GM12873 (cell line): ENCODE data around the gene LPP.

Source experiments
- TF ChIP-seq, protein P1 (sequence below): IDR thresholded peaks from 2 replicates; pipeline ENCODE4 v1.5.1; 2012; ENCODE audit warnings: low read depth, mild to moderate bottlenecking, moderate library complexity, low read length, control low read depth; ENCODE audit not compliant: insufficient read depth; ENCODE audit errors: missing control alignments

LPP gene

DNA sequence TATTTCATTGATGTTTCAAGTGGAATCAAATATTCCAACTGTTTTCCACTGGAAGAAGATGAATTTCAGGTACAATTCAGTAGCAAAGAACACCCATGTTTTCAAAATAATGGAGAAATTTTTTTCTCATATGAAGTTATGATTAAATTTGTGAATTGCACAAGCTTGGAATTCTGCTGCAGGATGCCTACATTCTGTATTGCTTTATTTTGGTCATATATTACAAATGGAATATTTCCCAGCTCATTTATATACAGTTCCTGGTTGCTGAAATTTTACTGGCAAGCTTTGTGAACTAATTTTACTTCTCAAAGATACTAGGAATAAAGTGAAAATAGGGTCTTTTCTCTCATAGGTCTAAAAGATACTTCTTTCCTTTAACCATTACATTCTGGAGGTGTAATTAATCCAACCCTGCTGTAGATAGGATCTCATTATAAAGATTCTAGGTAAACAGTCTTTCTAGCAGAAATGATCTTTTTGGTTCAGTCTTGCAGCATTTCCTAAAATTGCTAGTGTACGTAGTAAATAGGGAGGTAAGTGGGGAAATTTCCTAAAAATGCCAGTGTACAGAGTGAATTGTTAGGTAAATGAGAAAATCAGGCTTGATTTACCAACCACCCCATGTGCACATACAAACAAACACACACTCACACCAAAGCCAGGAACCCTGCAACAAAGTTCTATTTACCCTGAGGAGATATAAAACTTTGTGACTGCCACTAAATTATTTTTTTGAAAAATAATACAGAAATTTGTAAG, 624.3 kb downstream of the LPP start:
- TF ChIP-seq, protein P1, sequence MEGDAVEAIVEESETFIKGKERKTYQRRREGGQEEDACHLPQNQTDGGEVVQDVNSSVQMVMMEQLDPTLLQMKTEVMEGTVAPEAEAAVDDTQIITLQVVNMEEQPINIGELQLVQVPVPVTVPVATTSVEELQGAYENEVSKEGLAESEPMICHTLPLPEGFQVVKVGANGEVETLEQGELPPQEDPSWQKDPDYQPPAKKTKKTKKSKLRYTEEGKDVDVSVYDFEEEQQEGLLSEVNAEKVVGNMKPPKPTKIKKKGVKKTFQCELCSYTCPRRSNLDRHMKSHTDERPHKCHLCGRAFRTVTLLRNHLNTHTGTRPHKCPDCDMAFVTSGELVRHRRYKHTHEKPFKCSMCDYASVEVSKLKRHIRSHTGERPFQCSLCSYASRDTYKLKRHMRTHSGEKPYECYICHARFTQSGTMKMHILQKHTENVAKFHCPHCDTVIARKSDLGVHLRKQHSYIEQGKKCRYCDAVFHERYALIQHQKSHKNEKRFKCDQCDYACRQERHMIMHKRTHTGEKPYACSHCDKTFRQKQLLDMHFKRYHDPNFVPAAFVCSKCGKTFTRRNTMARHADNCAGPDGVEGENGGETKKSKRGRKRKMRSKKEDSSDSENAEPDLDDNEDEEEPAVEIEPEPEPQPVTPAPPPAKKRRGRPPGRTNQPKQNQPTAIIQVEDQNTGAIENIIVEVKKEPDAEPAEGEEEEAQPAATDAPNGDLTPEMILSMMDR = no peak

DNA sequence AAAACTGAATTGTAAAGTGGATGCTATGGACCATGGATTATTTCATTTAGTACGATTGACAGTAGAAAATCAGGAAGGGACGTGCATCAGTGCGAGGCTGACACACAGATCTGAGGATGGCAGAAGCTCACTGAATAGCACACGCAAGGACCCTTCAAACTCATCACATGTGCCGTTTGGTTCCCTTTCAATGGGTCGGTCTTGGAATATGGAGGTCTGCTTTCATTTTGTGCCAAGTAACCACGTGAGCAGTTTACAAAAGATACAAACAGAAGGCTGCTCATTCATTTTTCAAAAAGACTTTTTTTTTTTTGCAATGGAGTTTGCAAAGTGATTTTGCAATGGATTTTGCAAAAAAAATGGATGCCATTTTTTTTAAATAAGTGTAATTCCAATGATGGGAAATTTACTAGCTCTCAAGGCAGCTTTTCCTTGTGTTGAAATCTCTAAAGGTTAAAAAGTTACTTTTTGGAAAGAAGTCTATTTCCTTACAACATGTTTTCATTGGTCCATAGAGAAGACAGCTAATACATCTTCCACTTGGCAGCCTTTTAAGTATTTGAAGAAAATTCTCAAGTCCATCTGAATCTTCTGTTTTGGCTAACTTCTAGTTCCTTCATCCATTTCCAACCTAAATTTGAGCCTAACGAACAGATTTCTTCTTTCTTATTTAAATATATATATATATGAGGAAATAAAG, 625.5 kb downstream of the LPP start:
- TF ChIP-seq, protein P1 = no peak

DNA sequence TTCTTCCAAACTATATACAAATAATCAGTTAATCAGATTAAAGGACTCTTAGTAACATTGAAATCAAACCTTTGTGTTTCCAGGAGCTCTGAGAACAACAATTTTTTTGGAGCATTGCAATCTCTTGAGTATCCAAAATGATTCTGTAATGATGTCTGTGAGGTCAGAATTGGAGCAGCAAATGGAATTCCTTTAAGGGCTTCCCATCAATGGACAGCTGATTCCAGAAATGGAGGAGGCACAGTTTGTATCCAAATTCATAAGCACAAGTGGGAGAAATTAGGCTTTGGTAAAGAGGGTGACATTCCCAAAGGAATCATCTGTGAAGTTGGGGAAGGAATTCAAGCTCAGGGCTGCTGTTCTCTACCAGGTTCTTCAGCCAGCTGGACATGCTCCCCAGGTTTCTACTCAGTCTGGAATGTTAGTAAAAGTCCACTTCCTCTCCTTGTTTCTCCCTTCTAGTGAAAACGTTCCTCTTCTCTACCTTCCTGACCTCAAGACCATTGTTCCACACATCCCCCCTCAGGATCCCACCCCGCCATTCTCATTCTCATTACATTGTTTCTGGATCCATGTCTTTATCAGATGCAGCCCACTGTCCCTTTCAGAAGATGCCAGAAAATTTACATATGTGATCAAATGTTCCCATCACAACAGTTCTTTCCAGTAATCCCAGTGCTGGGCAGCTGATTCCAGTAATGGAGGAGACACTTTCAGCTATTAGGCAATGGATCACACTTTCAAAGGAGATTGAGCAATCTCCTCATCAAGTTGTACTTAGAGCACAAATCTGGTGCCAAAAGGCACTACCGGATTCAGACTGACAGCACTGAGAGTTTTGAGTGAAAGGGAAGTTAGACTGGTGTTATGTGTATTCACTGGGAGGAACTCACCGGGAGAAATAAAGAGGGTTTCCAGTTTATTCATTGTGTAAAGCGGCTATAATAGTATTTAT, 626.5 kb downstream of the LPP start:
- TF ChIP-seq, protein P1 = no peak

DNA sequence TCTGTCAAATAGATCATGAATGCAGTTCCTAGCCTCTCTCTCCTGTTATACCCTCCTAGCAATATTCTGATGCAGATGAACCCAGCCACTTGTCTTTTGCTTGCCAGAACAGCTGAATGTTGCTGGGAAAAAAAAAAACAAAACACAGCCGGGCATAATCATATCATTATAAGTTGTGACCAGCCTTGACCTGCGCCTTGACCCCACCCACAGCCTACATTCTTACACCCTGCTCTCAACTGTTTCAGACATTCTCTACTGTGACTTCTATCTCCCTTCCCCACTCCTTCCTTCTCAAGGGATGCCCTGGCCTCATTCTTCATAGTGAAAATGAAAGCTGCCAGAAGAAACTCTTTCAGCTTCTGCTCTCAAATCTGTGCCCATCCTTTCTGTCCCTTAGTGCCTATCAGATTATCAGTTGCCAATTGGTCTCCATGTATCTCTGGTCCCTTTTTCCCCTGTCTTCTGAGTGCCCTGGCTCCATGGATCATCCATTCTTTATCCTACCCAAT, 628.7 kb downstream of the LPP start:
- TF ChIP-seq, protein P1 = no peak

- TF ChIP-seq, protein P1 = no peak
Measured at GRCh38 chr3:188786424-188786823, 632.5 kb downstream of the LPP start.

DNA sequence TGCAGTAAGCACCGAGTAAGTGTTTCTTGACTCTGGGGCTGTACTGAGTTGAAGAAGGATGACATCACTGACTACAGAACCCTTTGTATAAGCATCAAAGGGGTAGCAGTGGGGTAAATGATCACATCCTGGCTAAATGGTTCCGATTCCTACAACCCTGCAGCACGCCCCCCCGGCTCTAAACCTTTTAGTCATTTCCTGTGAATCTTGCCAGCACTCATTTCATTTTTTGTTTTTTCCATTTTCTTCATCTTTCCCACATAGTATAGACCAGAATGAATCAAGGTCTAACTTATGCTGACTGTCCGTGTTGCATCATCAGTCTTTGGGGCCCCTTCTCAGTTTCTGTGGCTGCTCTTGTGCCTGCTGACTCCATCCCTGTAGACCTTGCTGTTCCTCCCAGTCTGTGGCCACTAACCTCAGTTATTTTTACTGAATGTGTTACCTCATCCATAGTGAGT, 634.7 kb downstream of the LPP start:
- TF ChIP-seq, protein P1 = no peak
